ENCODE measurements around the gene WDR33. TPM values are rescaled to one million over a fixed set of nuclear protein-coding genes. Genes with fewer than 3 reads are reported as not detected.

The WDR33 gene
- total and polyA plus RNA-seq, 9 of the 15 experiments (the other 6 are each of a cell fraction or from before 2014, with no cell fraction given) = 24.2 to 57.4 (median 38.4) TPM

GRCh38 chr2:127671557-127672302, 139.2 kb downstream of the WDR33 start (continued):
- no peak for TF ChIP-seq PTTG1 (tag; IDR thresholded peaks at IDR 0.05; ENCODE audit: low read depth)
- no peak for TF ChIP-seq EHMT2 (IDR thresholded peaks at IDR 0.05)
- no peak for TF ChIP-seq EP300 (IDR thresholded peaks at IDR 0.05; ENCODE audit: low read length)
- TF ChIP-seq TAF9B (IDR thresholded peaks at IDR 0.05; ENCODE audit: partially characterized antibody) = no peak
- no peak for TF ChIP-seq THRAP3 (IDR thresholded peaks at IDR 0.05; ENCODE audit: borderline replicate concordance)
- no peak for TF ChIP-seq ZC3H8 (IDR thresholded peaks at IDR 0.05)
- no peak for TF ChIP-seq FOS (IDR thresholded peaks at IDR 0.05; ENCODE audit: extremely low read depth, insufficient read length)
- TF ChIP-seq PCBP2 (IDR thresholded peaks at IDR 0.05; ENCODE audit: low read depth, low read length, poor library complexity, severe bottlenecking) = no peak
- TF ChIP-seq ZNF707 (CRISPR knock-in tag; conservative IDR thresholded peaks at IDR 0.05) = no peak

- no peak for ATAC-seq
- H3K27ac ChIP-seq (ENCODE audit: extremely low read depth, low read depth, low read length) = no peak overlapping the region
- no peaks in the 10 kb centered on the region for H3K36me3 ChIP-seq (ENCODE audit: control insufficient read depth, insufficient read depth, low read length)
- no peaks in the 10 kb centered on the region for H3K9me3 ChIP-seq (replicated peaks; ENCODE audit: control insufficient read depth, insufficient read depth, low read depth, low read length)
- no peak overlapping the region for H3K4me2 ChIP-seq (ENCODE audit: insufficient read depth, low read length)
- no peak overlapping the region for H3K9ac ChIP-seq (ENCODE audit: insufficient read depth in 1 of 2, low read depth in 2 of 2, low read length in 2 of 2)
- POLR2A ChIA-PET = no interaction called here
- 0 out of 2 replicates have a peak, but pooled peaks cover 7% of the 10 kb centered on the region for H4K20me1 ChIP-seq (replicated peaks; ENCODE audit: control insufficient read depth, insufficient read depth, low read length)
- CTCF ChIA-PET (ENCODE audit: low intra/inter-chr PET ratio) = no interaction called here
- no peak overlapping the region for H3K4me3 ChIP-seq
- intact Hi-C loops (cut with micrococcal nuclease) (no loop called here), in situ Hi-C loops (cut with MboI) (no loop called here)
- peaks cover 51 to 53% of the 10 kb centered on the region in 2 experiments for H3K27me3 ChIP-seq (ENCODE audit: control insufficient read depth in 2 of 2, insufficient read depth in 2 of 2, low read length in 2 of 2)
- no peak for DNase-seq (ENCODE audit: extremely low read depth in 1 of 4, low spot score in 3 of 4)
- no peaks in the 10 kb centered on the region for H3K79me2 ChIP-seq (ENCODE audit: control insufficient read depth, insufficient read depth, low read length)
- H3K9me1 ChIP-seq (ENCODE audit: control insufficient read depth, insufficient read depth, low read length) = peaks cover 3% of the 10 kb centered on the region
- BruUV-seq (replicated peaks) = no TSS peak
- 0% methylated on average over 5 of the region's 5 CpGs for WGBS (ENCODE audit: insufficient coverage, low coverage, missing lambda C conversion rate)
- H2AFZ ChIP-seq (ENCODE audit: low read depth, low read length) = no peak overlapping the region
- FAIRE-seq = no peak
- peaks cover 0 to 17% of the 10 kb centered on the region in 2 experiments; a peak in 2 of 5 replicates for H3K4me1 ChIP-seq (replicated peaks in 1 of 2; ENCODE audit: control insufficient read depth in 2 of 2, insufficient read depth in 2 of 2, low read length in 2 of 2)
- TF ChIP-seq NFRKB (IDR thresholded peaks at IDR 0.05; ENCODE audit: low read depth) (no peak), NEUROD1 (IDR thresholded peaks at IDR 0.05; ENCODE audit: borderline replicate concordance, low read depth, low read length, partially characterized antibody) (no peak), GABPB2 (CRISPR knock-in tag; conservative IDR thresholded peaks at IDR 0.05) (no peak), FOXA1 (IDR thresholded peaks at IDR 0.05; ENCODE audit: borderline replicate concordance) (no peak), STAT5A (IDR thresholded peaks at IDR 0.05; ENCODE audit: borderline replicate concordance, low read length) (no peak), KAT7 (CRISPR knock-in tag; IDR thresholded peaks at IDR 0.05; ENCODE audit: borderline replicate concordance) (no peak), ZBTB43 (CRISPR knock-in tag; IDR thresholded peaks at IDR 0.05) (no peak), BRD4 (IDR thresholded peaks at IDR 0.05) (no peak), ZZZ3 (IDR thresholded peaks at IDR 0.05) (no peak), EHMT2 (IDR thresholded peaks at IDR 0.05) (no peak), THAP12 (CRISPR knock-in tag; IDR thresholded peaks at IDR 0.05) (no peak), SMC3 (conservative IDR thresholded peaks at IDR 0.05; ENCODE audit: insufficient read depth, low read depth, low read length) (no peak)
Observed at GRCh38 chr2:127670957-127671290, 140.0 kb downstream of the WDR33 start.
